T-cell (primary cell): ENCODE measurements around the gene NXF3. TPM values are rescaled to one million over a fixed set of nuclear protein-coding genes. Genes with fewer than 3 reads are reported as not detected.
A peak's percentile ranks its signal among the peaks of the same experiment; 100 is the strongest.

Source experiments
- ATAC-seq, 4 experiments: fragments of 200-7000 bp in 3 of 4; fragments of 150-1000 bp in 1 of 4; cut with Tn5 transposase; replicated peaks in 1 of 4; 1 replicate in 3 of 4; 2 replicates in 1 of 4; pipeline ENCODE4 v1.10.0; 2021; ENCODE audit warnings: moderate library complexity in 3 of 4, mild to moderate bottlenecking in 2 of 4, moderate number of reproducible peaks in 1 of 4
- CTCF ChIA-PET, 2 donors: fragments of 300-600 bp; sonication (Branson Sonifier 250); formaldehyde crosslinking; loops; one replicate each; lab custom pipeline; 2022; ENCODE audit warnings: antibody characterized with exemption in 2 of 2; lab: Charles Lee
- POLR2A ChIA-PET, 2 donors: fragments of 300-600 bp; sonication (Branson Sonifier 250); formaldehyde crosslinking; loops; one replicate each; lab custom pipeline; 2022; ENCODE audit warnings: antibody characterized with exemption in 2 of 2; lab: Charles Lee
- DNase-seq, 35 experiments: peaks; one replicate each; pipeline versions ENCODE4 v3.0.0 to v3.0.0-alpha.2; 2013 to 2023
- H3K27ac ChIP-seq: one replicate; pipeline ENCODE4 v1.5.1; 2013; ENCODE audit warnings: low read length
- H3K27me3 ChIP-seq, 2 experiments: replicated peaks in 1 of 2; 1 replicate in 1 of 2; 2 replicates in 1 of 2; pipeline versions ENCODE4 v1.6.1 to v1.7.0; 2013; ENCODE audit warnings: low read length in 1 of 2, mixed read lengths in 1 of 2; ENCODE audit not compliant: control insufficient read depth in 2 of 2, insufficient read depth in 2 of 2; ENCODE audit errors: extremely low read depth in 1 of 2
- H3K36me3 ChIP-seq, 2 donors: 1 replicate in 1 of 2; 2 replicates in 1 of 2; pipeline versions ENCODE4 v1.6.1 to v1.7.0; 2013; ENCODE audit warnings: low read length in 1 of 2; ENCODE audit not compliant: control insufficient read depth in 2 of 2, insufficient read depth in 1 of 2; ENCODE audit errors: extremely low read depth in 1 of 2
- H3K4me1 ChIP-seq, 2 experiments: 1 replicate in 1 of 2; 2 replicates in 1 of 2; pipeline versions ENCODE4 v1.6.1 to v1.7.0; 2013; ENCODE audit warnings: low read length in 2 of 2, mixed read lengths in 1 of 2; ENCODE audit not compliant: insufficient read depth in 2 of 2, control insufficient read depth in 1 of 2; ENCODE audit errors: extremely low read depth in 1 of 2
- H3K4me3 ChIP-seq, 2 donors: 1 replicate in 1 of 2; 2 replicates in 1 of 2; pipeline versions ENCODE4 v1.5.1 to v1.7.0; 2013; ENCODE audit warnings: mild to moderate bottlenecking in 2 of 2, low read length in 1 of 2, moderate library complexity in 1 of 2; ENCODE audit not compliant: control insufficient read depth in 1 of 2; ENCODE audit errors: extremely low read depth in 1 of 2
- H3K9me3 ChIP-seq: 2 replicates; pipeline ENCODE4 v1.7.0; 2013
- H3K27ac Mint-ChIP-seq, 2 donors: one replicate each; pipeline ENCODE4 v1.8.0; 2020 to 2021; ENCODE audit warnings: mild to moderate bottlenecking in 2 of 2, mixed read lengths in 2 of 2
- H3K27me3 Mint-ChIP-seq, 2 donors: one replicate each; pipeline ENCODE4 v1.8.0; 2021 to 2022; ENCODE audit warnings: mixed read lengths in 2 of 2
- H3K36me3 Mint-ChIP-seq: one replicate; pipeline ENCODE4 v1.8.0; 2021; ENCODE audit warnings: mixed read lengths
- H3K4me1 Mint-ChIP-seq, 3 donors: one replicate each; pipeline ENCODE4 v1.8.0; 2020 to 2022; ENCODE audit warnings: mixed read lengths in 3 of 3, mild to moderate bottlenecking in 1 of 3
- H3K4me3 Mint-ChIP-seq, 3 donors: one replicate each; pipeline ENCODE4 v1.8.0; 2020 to 2022; ENCODE audit warnings: mild to moderate bottlenecking in 3 of 3, mixed read lengths in 3 of 3, moderate library complexity in 3 of 3
- H3K9me3 Mint-ChIP-seq, 3 donors: one replicate each; pipeline ENCODE4 v1.8.0; 2020 to 2022; ENCODE audit warnings: mixed read lengths in 3 of 3
- WGBS: methylation state at CpG from one replicate; pipeline ENCODE4 v1.1.5; 2013; ENCODE audit warnings: missing lambda C conversion rate; ENCODE audit not compliant: insufficient coverage; 5-methylcytosine and 5-hydroxymethylcytosine counted together
- total RNA-seq, 35 experiments: library from RNA in 6 of 35; stranded (reverse) in 6 of 35; fragments of 120-200 nt in 1 of 35; gene quantifications; one replicate each; pipeline versions ENCODE4 v1.2.1 to v1.2.4 and lab custom pipeline; 2013 to 2026

The NXF3 gene
- total RNA-seq, 5 donors from 2014 or later (not counting 1 experiment from before 2014, with no cell fraction given), result not detected

GRCh38 chrX:103099691-103100090 lies 6.7 kb upstream of the NXF3 start:
- no peaks in the 10 kb centered on the region for H3K27me3 ChIP-seq
- H3K4me3 Mint-ChIP-seq, result no peak overlapping the region
- no peaks in the 10 kb centered on the region for H3K9me3 Mint-ChIP-seq
- ATAC-seq (no peak), DNase-seq (no peak)
- H3K27ac Mint-ChIP-seq, result no peak overlapping the region
- WGBS, result no CpG with 5 or more reads among the region's 4 CpGs
- no peaks in the 10 kb centered on the region for H3K4me1 ChIP-seq
- no peaks in the 10 kb centered on the region for H3K4me1 Mint-ChIP-seq
- no peak overlapping the region for H3K27ac ChIP-seq
- ChIA-PET POLR2A (no interaction called here), CTCF (no interaction called here)
- no peaks in the 10 kb centered on the region for H3K36me3 ChIP-seq
- no peaks in the 10 kb centered on the region for H3K36me3 Mint-ChIP-seq
- no peaks in the 10 kb centered on the region for H3K9me3 ChIP-seq
- H3K27me3 Mint-ChIP-seq, result peaks cover 0 to 16% of the 10 kb centered on the region in 2 donors
- no peak overlapping the region for H3K4me3 ChIP-seq

GRCh38 chrX:103098488-103098887 lies 5.5 kb upstream of the NXF3 start:
- no peaks in the 10 kb centered on the region for H3K36me3 ChIP-seq
- ATAC-seq, result no peak
- H3K4me3 ChIP-seq, result no peak overlapping the region
- H3K4me3 Mint-ChIP-seq, result no peak overlapping the region
- no peaks in the 10 kb centered on the region for H3K27me3 ChIP-seq
- H3K4me1 Mint-ChIP-seq, result no peaks in the 10 kb centered on the region
- H3K27ac ChIP-seq, result no peak overlapping the region
- peaks cover 0 to 16% of the 10 kb centered on the region in 2 donors for H3K27me3 Mint-ChIP-seq
- CTCF ChIA-PET, result no interaction called here
- H3K4me1 ChIP-seq, result no peaks in the 10 kb centered on the region
- no peak overlapping the region for H3K27ac Mint-ChIP-seq
- 60% methylated on average over 2 of the region's 2 CpGs for WGBS
- no peaks in the 10 kb centered on the region for H3K9me3 ChIP-seq
- no peaks in the 10 kb centered on the region for H3K36me3 Mint-ChIP-seq
- no peak for DNase-seq
- no peaks in the 10 kb centered on the region for H3K9me3 Mint-ChIP-seq
- POLR2A ChIA-PET, result no interaction called here

- H3K4me3 Mint-ChIP-seq, result no peak overlapping the region
- Histone ChIP-seq H3K4me3 (no peak overlapping the region), H3K4me1 (no peaks in the 10 kb centered on the region), H3K36me3 (no peaks in the 10 kb centered on the region), H3K9me3 (no peaks in the 10 kb centered on the region), H3K27ac (no peak overlapping the region), H3K27me3 (no peaks in the 10 kb centered on the region)
- peaks cover 2 to 42% of the 10 kb centered on the region in 2 donors for H3K27me3 Mint-ChIP-seq
- DNase-seq (no peak), ATAC-seq (no peak)
- ChIA-PET POLR2A (no interaction called here), CTCF (no interaction called here)
- 65% methylated on average over 3 of the region's 6 CpGs for WGBS
- no peaks in the 10 kb centered on the region for H3K4me1 Mint-ChIP-seq
- H3K9me3 Mint-ChIP-seq, result no peaks in the 10 kb centered on the region
- no peaks in the 10 kb centered on the region for H3K36me3 Mint-ChIP-seq
- no peak overlapping the region for H3K27ac Mint-ChIP-seq
These were observed 11.9 kb downstream of the NXF3 start for GRCh38 chrX:103081051-103081450.

- no peaks in the 10 kb centered on the region for H3K27me3 ChIP-seq
- DNase-seq (no peak), ATAC-seq (no peak)
- WGBS, result 67% methylated on average over 1 of the region's 5 CpGs
- no peaks in the 10 kb centered on the region for H3K4me1 Mint-ChIP-seq
- POLR2A ChIA-PET, result no interaction called here
- CTCF ChIA-PET, result interaction anchor here in 1 of 2 donors (0.6 kb wide), 1 partner anchor 103 kb away, joined by 3 read pairs; no protein-coding TSS in a partner anchor
- no peaks in the 10 kb centered on the region for H3K36me3 Mint-ChIP-seq
- H3K9me3 ChIP-seq, result no peaks in the 10 kb centered on the region
- H3K4me3 ChIP-seq, result no peak overlapping the region
- H3K4me1 ChIP-seq, result no peaks in the 10 kb centered on the region
- H3K27me3 Mint-ChIP-seq, result peaks cover 2 to 25% of the 10 kb centered on the region in 2 donors
- no peak overlapping the region for H3K27ac ChIP-seq
- no peak overlapping the region for H3K27ac Mint-ChIP-seq
- H3K4me3 Mint-ChIP-seq, result no peak overlapping the region
- H3K36me3 ChIP-seq, result no peaks in the 10 kb centered on the region
- H3K9me3 Mint-ChIP-seq, result no peaks in the 10 kb centered on the region
These were observed 19.5 kb downstream of the NXF3 start for GRCh38 chrX:103073467-103073866.

GRCh38 chrX:103066606-103067005 lies 26.3 kb downstream of the NXF3 start:
- no peaks in the 10 kb centered on the region for H3K4me1 ChIP-seq
- no peak for ATAC-seq
- WGBS, result no CpG with 5 or more reads among the region's 1 CpG
- ChIA-PET POLR2A (no interaction called here), CTCF (no interaction called here)
- Mint-ChIP-seq H3K4me1 (peaks cover 0 to 2% (median 2%) of the 10 kb centered on the region in 3 donors), H3K27me3 (peaks cover 25 to 27% of the 10 kb centered on the region in 2 donors), H3K36me3 (no peaks in the 10 kb centered on the region), H3K27ac (no peak overlapping the region), H3K9me3 (no peaks in the 10 kb centered on the region), H3K4me3 (no peak overlapping the region)
- no peak overlapping the region for H3K27ac ChIP-seq
- H3K27me3 ChIP-seq, result peaks cover 0 to 6% of the 10 kb centered on the region in 2 experiments
- H3K36me3 ChIP-seq, result no peaks in the 10 kb centered on the region
- DNase-seq, result no peak
- no peak overlapping the region for H3K4me3 ChIP-seq
- no peaks in the 10 kb centered on the region for H3K9me3 ChIP-seq

GRCh38 chrX:103063918-103064434 lies 29.0 kb downstream of the NXF3 start, which contains the start of gene BEX1:
TSS of gene BEX1 (minus strand) at chrX:103064171. CDS start at chrX:103063274, 897 bp downstream.
- Mint-ChIP-seq H3K27ac (no peak within 1 kb of the TSS), H3K9me3 (no peaks in the 10 kb centered on the region), H3K4me3 (peak within 1 kb of the TSS in 2 of 3 donors; percentile 25 to 54), H3K36me3 (no peaks in the 10 kb centered on the region), H3K27me3 (peaks cover 26 to 29% of the 10 kb centered on the region in 2 donors), H3K4me1 (peaks cover 0 to 2% (median 2%) of the 10 kb centered on the region in 3 donors)
- Histone ChIP-seq H3K36me3 (no peaks in the 10 kb centered on the region), H3K9me3 (no peaks in the 10 kb centered on the region), H3K4me3 (no peak within 1 kb of the TSS), H3K27me3 (peaks cover 0 to 6% of the 10 kb centered on the region in 2 experiments), H3K27ac (no peak within 1 kb of the TSS), H3K4me1 (no peaks in the 10 kb centered on the region)
- ATAC-seq, result peak in 1 of 4 experiments; percentile 66
- peak in 18 of 35 experiments; percentile 0 to 19 (median 3) for DNase-seq
- ChIA-PET CTCF (interaction anchor here in 1 of 2 donors (0.7 kb wide), 1 partner anchor 56 kb away, joined by 3 read pairs; no protein-coding TSS in a partner anchor), POLR2A (no interaction called here)
- WGBS, result 5% methylated on average over 14 of the region's 39 CpGs
